HepG2 (cell line): ENCODE data around the gene CDH12. TPM values are rescaled to one million over a fixed set of nuclear protein-coding genes. Genes with fewer than 3 reads are reported as not detected.

Experiments used
- ATAC-seq: fragments of 200-7000 bp; cut with Tn5 transposase; 3 replicates; pipeline ENCODE4 v1.9.1; 2020; ENCODE audit warnings: mild to moderate bottlenecking, moderate library complexity
- BruUV-seq: library from RNA; stranded (reverse); fragments of 400-500 nt; replicated peaks from 2 replicates; lab custom pipeline; 2021; lab: Mats Ljungman, UMichigan
- CTCF ChIA-PET: fragments of 300-600 bp; formaldehyde crosslinking; extraction: SDS; loops from one replicate; lab custom pipeline; 2021; ENCODE audit warnings: low total read pairs, inconsistent platforms, low intra/inter-chr PET ratio; lab: Yijun Ruan, JAX
- POLR2A ChIA-PET: fragments of 350-600 bp; sonication (Branson Sonifier 250); formaldehyde crosslinking; loops from one replicate; lab custom pipeline; 2020; ENCODE audit warnings: antibody characterized with exemption, inconsistent platforms; lab: Yijun Ruan, JAX
- DNase-seq: peaks from one replicate; pipeline ENCODE4 v3.0.0-alpha.2; 2015; ENCODE audit warnings: low spot score
- FAIRE-seq: peaks from 3 replicates; lab custom pipeline; 2011; peaks lifted over from hg19 to GRCh38; lab: Jason Lieb, UNC
- H2AFZ ChIP-seq: one replicate; pipeline ENCODE4 v1.6.1; 2011; ENCODE audit warnings: low read length, inconsistent platforms
- H3K27ac ChIP-seq: fragments of 300-600 bp; 3 replicates; pipeline ENCODE4 v1.8.0; 2011; ENCODE audit warnings: mixed run types, mild to moderate bottlenecking, mixed read lengths, low read length, inconsistent platforms; ENCODE audit not compliant: insufficient read depth; ENCODE audit errors: extremely low read length
- H3K27me3 ChIP-seq, 2 experiments: fragments of 200-600 bp in 1 of 2; 2 replicates in 1 of 2; 3 replicates in 1 of 2; pipeline versions ENCODE4 v1.6.0 to v1.8.0; 2011; ENCODE audit warnings: low read length in 2 of 2, mild to moderate bottlenecking in 2 of 2, moderate library complexity in 2 of 2, inconsistent platforms in 1 of 2; ENCODE audit not compliant: insufficient read depth in 2 of 2, control insufficient read depth in 1 of 2
- H3K36me3 ChIP-seq, 2 experiments: fragments of 200-600 bp in 1 of 2; replicated peaks in 1 of 2; 2 replicates in 1 of 2; 3 replicates in 1 of 2; pipeline versions ENCODE4 v1.5.1 to v1.8.0; 2011; ENCODE audit warnings: low read length in 2 of 2, inconsistent platforms in 1 of 2; ENCODE audit not compliant: insufficient read depth in 2 of 2, control insufficient read depth in 1 of 2
- H3K4me1 ChIP-seq: 2 replicates; pipeline ENCODE4 v1.5.1; 2012; ENCODE audit warnings: low read length, inconsistent platforms; ENCODE audit not compliant: insufficient read depth
- H3K4me2 ChIP-seq: 2 replicates; pipeline ENCODE4 v1.6.0; 2011; ENCODE audit warnings: low read depth, low read length, inconsistent platforms
- H3K4me3 ChIP-seq, 3 experiments: fragments of 200-600 bp in 1 of 3; sonication (generic), shearing (Covaris generic) in 1 of 3; replicated peaks in 1 of 3; 2 replicates each; pipeline ENCODE4 v1.5.1; 2011 to 2016; ENCODE audit warnings: low read length in 3 of 3, inconsistent platforms in 2 of 3, low read depth in 2 of 3, mild to moderate bottlenecking in 2 of 3, control low read depth in 1 of 3, mixed read lengths in 1 of 3; ENCODE audit not compliant: insufficient read depth in 1 of 3
- H3K79me2 ChIP-seq: one replicate; pipeline ENCODE4 v1.6.1; 2011; ENCODE audit warnings: low read length, inconsistent platforms; ENCODE audit not compliant: insufficient read depth
- H3K9ac ChIP-seq: 2 replicates; pipeline ENCODE4 v1.6.0; 2011; ENCODE audit warnings: mild to moderate bottlenecking, low read depth, low read length, inconsistent platforms; ENCODE audit not compliant: insufficient read depth
- H3K9me3 ChIP-seq: 2 replicates; pipeline ENCODE4 v1.5.1; 2012; ENCODE audit warnings: mild to moderate bottlenecking, low read length
- H4K20me1 ChIP-seq: 2 replicates; pipeline ENCODE4 v1.6.0; 2011; ENCODE audit warnings: inconsistent platforms, mild to moderate bottlenecking, low read length, moderate library complexity; ENCODE audit not compliant: insufficient read depth
- ATF5 ChIP-seq: sonication (generic); formaldehyde crosslinking; IDR thresholded peaks from 2 replicates; pipeline ENCODE4 v1.4.0; 2020; ENCODE audit warnings: mild to moderate bottlenecking, low read depth, missing genetic modification reagents
- BATF2 ChIP-seq: sonication (generic); formaldehyde crosslinking; IDR thresholded peaks from 2 replicates; pipeline ENCODE4 v1.8.0; 2022; ENCODE audit warnings: mild to moderate bottlenecking, missing genetic modification reagents, moderate library complexity
- CBFB ChIP-seq: sonication (generic); formaldehyde crosslinking; IDR thresholded peaks from 2 replicates; pipeline ENCODE4 v1.4.0; 2020; ENCODE audit warnings: missing genetic modification reagents
- CENPX ChIP-seq: sonication (generic); formaldehyde crosslinking; IDR thresholded peaks from 2 replicates; pipeline ENCODE4 v1.9.0; 2021; ENCODE audit warnings: mild to moderate bottlenecking, missing genetic modification reagents, moderate library complexity
- ETV5 ChIP-seq: IDR thresholded peaks from 2 replicates; pipeline ENCODE4 v1.6.1; 2018; ENCODE audit warnings: missing biosample characterization, missing genetic modification reagents, inconsistent platforms, borderline replicate concordance
- JUNB ChIP-seq: sonication (generic); formaldehyde crosslinking; IDR thresholded peaks from 2 replicates; pipeline ENCODE4 v1.8.0; 2022; ENCODE audit warnings: missing genetic modification reagents, mild to moderate bottlenecking, borderline replicate concordance
- KLF11 ChIP-seq: IDR thresholded peaks from 2 replicates; pipeline ENCODE4 v1.6.1; 2016; ENCODE audit warnings: missing compliant biosample characterization
- KLF15 ChIP-seq: sonication (generic); formaldehyde crosslinking; IDR thresholded peaks from 2 replicates; pipeline ENCODE4 v1.8.1; 2023; ENCODE audit warnings: borderline replicate concordance, mild to moderate bottlenecking, inconsistent platforms, missing genetic modification reagents, mixed read lengths
- SAP130 ChIP-seq: IDR thresholded peaks from 2 replicates; pipeline ENCODE4 v1.6.1; 2016; ENCODE audit warnings: low read depth
- SMAD3 ChIP-seq: sonication (generic); formaldehyde crosslinking; IDR thresholded peaks from 2 replicates; pipeline ENCODE4 v1.4.0; 2020; ENCODE audit warnings: missing genetic modification reagents
- STAT6 ChIP-seq: sonication (generic); formaldehyde crosslinking; IDR thresholded peaks from 2 replicates; pipeline ENCODE4 v1.4.0; 2020; ENCODE audit warnings: missing genetic modification reagents, mild to moderate bottlenecking, borderline replicate concordance
- ZBTB21 ChIP-seq: sonication (generic); formaldehyde crosslinking; IDR thresholded peaks from 2 replicates; pipeline ENCODE4 v1.4.0; 2020; ENCODE audit warnings: missing genetic modification reagents
- ZNF276 ChIP-seq: sonication (generic); formaldehyde crosslinking; IDR thresholded peaks from 2 replicates; pipeline ENCODE4 v1.4.0; 2020; ENCODE audit warnings: mild to moderate bottlenecking, low read depth, missing genetic modification reagents
- ZNF567 ChIP-seq: sonication (generic); formaldehyde crosslinking; IDR thresholded peaks from 2 replicates; pipeline ENCODE4 v1.8.1; 2023; ENCODE audit warnings: mild to moderate bottlenecking, missing genetic modification reagents, borderline replicate concordance
- ZNF816 ChIP-seq: sonication (generic); formaldehyde crosslinking; IDR thresholded peaks from 2 replicates; pipeline ENCODE4 v1.8.0; 2022; ENCODE audit warnings: missing genetic modification reagents, mild to moderate bottlenecking, borderline replicate concordance
- ZSCAN22 ChIP-seq: sonication (generic); formaldehyde crosslinking; IDR thresholded peaks from 2 replicates; pipeline ENCODE4 v1.4.0; 2020; ENCODE audit warnings: mild to moderate bottlenecking, missing genetic modification reagents
- WGBS: methylation state at CpG from one replicate; pipeline ENCODE4 v1.1.6; 2017; ENCODE audit warnings: low lambda C conversion rate; 5-methylcytosine and 5-hydroxymethylcytosine counted together
- in situ Hi-C: cut with HindIII; loops from 2 replicates; pipeline ENCODE4 v1.10.0; 2017; ENCODE audit warnings: low pct_unique_long_range_greater_than_20kb; ENCODE audit not compliant: extremely low pct_ligation_motif_present
- intact Hi-C: fragments of 100-400 bp; cut with micrococcal nuclease; formaldehyde crosslinking; loops from one replicate; pipeline ENCODE4 v1.10.0; 2022; ENCODE audit not compliant: unreplicated experiment
- polyA plus RNA-seq, 8 experiments: library from polyadenylated mRNA; depleted of rRNA in 3 of 8; stranded (reverse) in 7 of 8; unstranded in 1 of 8; fragments of >200 nt; fragmentation: Illumina TruSeq in 4 of 8; extraction: Trizol in 4 of 8; gene quantifications; 2 replicates each; pipeline versions ENCODE4 v1.2.1 to v1.2.3, GENCODE V29; 2011 to 2016; ENCODE audit warnings: low read depth in 4 of 8, missing spikeins in 1 of 8, mixed read lengths in 1 of 8; ENCODE audit not compliant: insufficient read depth in 1 of 8
- total RNA-seq, 5 experiments: library from RNA; depleted of rRNA; stranded (reverse); fragments of >200 nt; fragmentation: Illumina TruSeq; extraction: Trizol; gene quantifications; 2 replicates each; pipeline ENCODE4 v1.2.3, GENCODE V29; 2016; ENCODE audit warnings: low read depth in 1 of 5

CDH12 gene
- total and polyA plus RNA-seq, 2 of the 13 experiments (the other 11 are each of a cell fraction or from before 2014, with no cell fraction given), result not detected

GRCh38 chr5:22779499-22779898, 73.6 kb downstream of the CDH12 start:
- H3K27ac ChIP-seq, result no peak overlapping the region
- no peaks in the 10 kb centered on the region for H3K36me3 ChIP-seq
- FAIRE-seq (no peak), DNase-seq (no peak), ATAC-seq (no peak)
- no peak overlapping the region for H3K9ac ChIP-seq
- no peak overlapping the region for H2AFZ ChIP-seq
- no peaks in the 10 kb centered on the region for H3K9me3 ChIP-seq
- H4K20me1 ChIP-seq, result no peaks in the 10 kb centered on the region
- ChIA-PET POLR2A (no interaction called here), CTCF (no interaction called here)
- BruUV-seq, result no TSS peak
- no peaks in the 10 kb centered on the region for H3K4me1 ChIP-seq
- 2% methylated on average over 3 of the region's 3 CpGs for WGBS
- H3K79me2 ChIP-seq, result no peaks in the 10 kb centered on the region
- no peak overlapping the region for H3K4me2 ChIP-seq
- no peak overlapping the region for H3K4me3 ChIP-seq
- intact Hi-C loops, result no loop called here
- H3K27me3 ChIP-seq, result no peaks in the 10 kb centered on the region
- in situ Hi-C loops, result no loop called here
- TF ChIP-seq CENPX (no peak), ZBTB21 (no peak), ZSCAN22 (CRISPR knock-in tag) (no peak), ZNF276 (CRISPR knock-in tag) (no peak), JUNB (no peak), CBFB (no peak), KLF11 (CRISPR knock-in tag) (no peak), SMAD3 (CRISPR knock-in tag) (no peak), SAP130 (CRISPR knock-in tag) (no peak), ZNF816 (CRISPR knock-in tag) (no peak), ZNF567 (CRISPR knock-in tag) (no peak), ATF5 (CRISPR knock-in tag) (no peak), BATF2 (no peak), ETV5 (CRISPR knock-in tag) (no peak), KLF15 (CRISPR knock-in tag) (no peak), STAT6 (CRISPR knock-in tag) (no peak)
